SIG-M5 treated with dmso at 0.1 percent for 504 hours (cell line): Measurements from ENCODE around the gene JCAD.
A peak's percentile ranks its signal among the peaks of the same experiment; 100 is the strongest.

ENCODE experiments used
- DNase-seq: peaks from one replicate; lab custom pipeline; 2025; ENCODE audit not compliant: unreplicated experiment; lab: John Stamatoyannopoulos, UW

The JCAD gene

GRCh38 chr10:30045961-30046360 lies 13.4 kb downstream of the JCAD start:
- DNase-seq, result no peak

GRCh38 chr10:30043476-30044270 lies 15.7 kb downstream of the JCAD start:
- DNase-seq, result no peak

GRCh38 chr10:30042820-30043219 lies 16.6 kb downstream of the JCAD start:
- DNase-seq, result no peak

- DNase-seq, result no peak
These were observed 17.9 kb downstream of the JCAD start for GRCh38 chr10:30041196-30042105.

GRCh38 chr10:30040597-30040996 lies 18.8 kb downstream of the JCAD start:
- DNase-seq, result no peak

GRCh38 chr10:30039988-30040387 lies 19.4 kb downstream of the JCAD start:
- DNase-seq, result no peak

GRCh38 chr10:30039567-30039966 lies 19.8 kb downstream of the JCAD start:
- DNase-seq, result no peak

- no peak for DNase-seq
These were observed 20.4 kb downstream of the JCAD start for GRCh38 chr10:30038781-30039536.

GRCh38 chr10:30037620-30038336 lies 21.6 kb downstream of the JCAD start:
- no peak for DNase-seq

- no peak for DNase-seq
These were observed 22.6 kb downstream of the JCAD start for GRCh38 chr10:30036811-30037210.

- no peak for DNase-seq
These were observed 23.0 kb downstream of the JCAD start for GRCh38 chr10:30036341-30036740.

- no peak for DNase-seq
These were observed 24.8 kb downstream of the JCAD start for GRCh38 chr10:30034433-30035137.

- no peak for DNase-seq
These were observed 27.3 kb downstream of the JCAD start for GRCh38 chr10:30032125-30032524.

- no peak for DNase-seq
These were observed 29.5 kb downstream of the JCAD start for GRCh38 chr10:30029872-30030256.

GRCh38 chr10:30029164-30029871 lies 30.1 kb downstream of the JCAD start:
- DNase-seq, result no peak

GRCh38 chr10:30028738-30029030 lies 30.7 kb downstream of the JCAD start:
- no peak for DNase-seq

- no peak for DNase-seq
These were observed 31.2 kb downstream of the JCAD start for GRCh38 chr10:30028006-30028737.

GRCh38 chr10:30027057-30028005 lies 32.1 kb downstream of the JCAD start:
- DNase-seq, result peak; percentile 49
